Nephron (organoid): Measurements from ENCODE around the gene DRC3.

Experiments
- H3K27ac Mint-ChIP-seq, 3 experiments: 2 replicates each; pipeline ENCODE4 v1.8.0; 2020; ENCODE audit warnings: mixed read lengths in 3 of 3, mild to moderate bottlenecking in 2 of 3, moderate library complexity in 1 of 3
- H3K27me3 Mint-ChIP-seq: 2 replicates; pipeline ENCODE4 v1.8.0; 2021; ENCODE audit warnings: low read depth, mild to moderate bottlenecking, moderate library complexity, mixed read lengths
- H3K36me3 Mint-ChIP-seq: 2 replicates; pipeline ENCODE4 v1.8.0; 2020; ENCODE audit warnings: low read depth, mixed read lengths
- H3K4me1 Mint-ChIP-seq: 2 replicates; pipeline ENCODE4 v1.8.0; 2020; ENCODE audit warnings: mixed read lengths
- H3K4me3 Mint-ChIP-seq, 3 experiments: 2 replicates each; pipeline ENCODE4 v1.8.0; 2020; ENCODE audit warnings: mild to moderate bottlenecking in 3 of 3, mixed read lengths in 3 of 3, moderate library complexity in 2 of 3
- H3K9me3 Mint-ChIP-seq: 2 replicates; pipeline ENCODE4 v1.8.0; 2020; ENCODE audit warnings: mixed read lengths
- CTCF ChIP-seq, 3 experiments: fragments of 200-600 bp; sonication (generic); IDR thresholded peaks; one replicate each; pipeline ENCODE4 v1.5.0; 2021; ENCODE audit warnings: antibody characterized with exemption in 3 of 3; ENCODE audit not compliant: unreplicated experiment in 3 of 3

The DRC3 gene

GRCh38 chr17:17943281-17943984 lies 29.2 kb upstream of the DRC3 start:
- peaks cover 77% of the 10 kb centered on the region for H3K4me1 Mint-ChIP-seq
- no peaks in the 10 kb centered on the region for H3K36me3 Mint-ChIP-seq
- peak overlapping the region; percentile 3 to 22 (median 5) for H3K4me3 Mint-ChIP-seq
- peaks cover 4% of the 10 kb centered on the region for H3K27me3 Mint-ChIP-seq
- no peak for TF ChIP-seq CTCF (IDR thresholded peaks at IDR 0.05; ENCODE audit: unreplicated experiment in 3 of 3)
- peak overlapping the region; percentile 82 to 94 (median 90) for H3K27ac Mint-ChIP-seq
- no peaks in the 10 kb centered on the region for H3K9me3 Mint-ChIP-seq

- Mint-ChIP-seq H3K4me1 (peaks cover 70% of the 10 kb centered on the region), H3K9me3 (no peaks in the 10 kb centered on the region), H3K27me3 (peaks cover 4% of the 10 kb centered on the region), H3K36me3 (no peaks in the 10 kb centered on the region), H3K27ac (peak overlapping the region; percentile 82 to 94 (median 90)), H3K4me3 (peak overlapping the region in 1 of 3 experiments; percentile 45)
- no peak for TF ChIP-seq CTCF (IDR thresholded peaks at IDR 0.05; ENCODE audit: unreplicated experiment in 3 of 3)
Measured at GRCh38 chr17:17944242-17944641, 28.4 kb upstream of the DRC3 start.

- Mint-ChIP-seq H3K4me1 (peaks cover 65% of the 10 kb centered on the region), H3K9me3 (no peaks in the 10 kb centered on the region), H3K27ac (peak overlapping the region; percentile 82 to 94 (median 90)), H3K4me3 (peak overlapping the region in 2 of 3 experiments; percentile 9 to 45), H3K27me3 (peaks cover 4% of the 10 kb centered on the region), H3K36me3 (no peaks in the 10 kb centered on the region)
- no peak for TF ChIP-seq CTCF (IDR thresholded peaks at IDR 0.05; ENCODE audit: unreplicated experiment in 3 of 3)
Measured at GRCh38 chr17:17944743-17945142, 27.9 kb upstream of the DRC3 start.

- H3K36me3 Mint-ChIP-seq: no peaks in the 10 kb centered on the region
- no peak for TF ChIP-seq CTCF (IDR thresholded peaks at IDR 0.05; ENCODE audit: unreplicated experiment in 3 of 3)
- peaks cover 53% of the 10 kb centered on the region for H3K4me1 Mint-ChIP-seq
- peak overlapping the region in 2 of 3 experiments; percentile 42 to 54 for H3K27ac Mint-ChIP-seq
- peaks cover 4% of the 10 kb centered on the region for H3K27me3 Mint-ChIP-seq
- no peaks in the 10 kb centered on the region for H3K9me3 Mint-ChIP-seq
- H3K4me3 Mint-ChIP-seq: no peak overlapping the region
Measured at GRCh38 chr17:17946093-17946492, 26.6 kb upstream of the DRC3 start.

GRCh38 chr17:17947309-17947708 lies 25.4 kb upstream of the DRC3 start:
- no peak for TF ChIP-seq CTCF (IDR thresholded peaks at IDR 0.05; ENCODE audit: unreplicated experiment in 3 of 3)
- Mint-ChIP-seq H3K4me3 (no peak overlapping the region), H3K27me3 (peaks cover 4% of the 10 kb centered on the region), H3K4me1 (peaks cover 46% of the 10 kb centered on the region), H3K27ac (no peak overlapping the region), H3K36me3 (no peaks in the 10 kb centered on the region), H3K9me3 (no peaks in the 10 kb centered on the region)

GRCh38 chr17:17947966-17948365 lies 24.7 kb upstream of the DRC3 start:
- no peak for TF ChIP-seq CTCF (IDR thresholded peaks at IDR 0.05; ENCODE audit: unreplicated experiment in 3 of 3)
- Mint-ChIP-seq H3K9me3 (no peaks in the 10 kb centered on the region), H3K36me3 (no peaks in the 10 kb centered on the region), H3K27me3 (peaks cover 4% of the 10 kb centered on the region), H3K4me3 (no peak overlapping the region), H3K27ac (no peak overlapping the region), H3K4me1 (peaks cover 40% of the 10 kb centered on the region)
